Astrocyte (in vitro differentiated cells and primary cell): ENCODE data around the gene TRIML2. TPM values are rescaled to one million over a fixed set of nuclear protein-coding genes. Genes with fewer than 3 reads are reported as not detected.

Experiments used
- DNase-seq: peaks from one replicate; pipeline ENCODE4 v3.0.0-alpha.2; 2010; ENCODE audit warnings: low read depth
- FAIRE-seq: peaks from 2 replicates; lab custom pipeline; 2011; peaks lifted over from hg19 to GRCh38; lab: Jason Lieb, UNC
- H2AFZ ChIP-seq: 2 replicates; pipeline ENCODE4 v1.6.0; 2012; ENCODE audit warnings: low read depth, low read length, inconsistent platforms
- H3K27ac ChIP-seq: 2 replicates; pipeline ENCODE4 v1.5.1; 2011; ENCODE audit warnings: low read depth, low read length, inconsistent platforms
- H3K27me3 ChIP-seq: 2 replicates; pipeline ENCODE4 v1.6.0; 2011; ENCODE audit warnings: low read length, inconsistent platforms; ENCODE audit not compliant: insufficient read depth
- H3K36me3 ChIP-seq: 2 replicates; pipeline ENCODE4 v1.5.1; 2011; ENCODE audit warnings: low read length, inconsistent platforms; ENCODE audit not compliant: insufficient read depth
- H3K4me1 ChIP-seq: 2 replicates; pipeline ENCODE4 v1.5.1; 2011; ENCODE audit warnings: low read length, inconsistent platforms; ENCODE audit not compliant: insufficient read depth
- H3K4me2 ChIP-seq: 2 replicates; pipeline ENCODE4 v1.6.0; 2012; ENCODE audit warnings: low read length, inconsistent platforms
- H3K4me3 ChIP-seq: 2 replicates; pipeline ENCODE4 v1.5.1; 2011; ENCODE audit warnings: low read depth, mild to moderate bottlenecking, low read length, inconsistent platforms; ENCODE audit not compliant: insufficient read depth
- H3K79me2 ChIP-seq: 2 replicates; pipeline ENCODE4 v1.6.0; 2012; ENCODE audit warnings: mild to moderate bottlenecking, low read length, inconsistent platforms; ENCODE audit not compliant: insufficient read depth
- H3K9ac ChIP-seq: 2 replicates; pipeline ENCODE4 v1.6.0; 2012; ENCODE audit warnings: mild to moderate bottlenecking, low read length, inconsistent platforms
- H3K9me3 ChIP-seq: 2 replicates; pipeline ENCODE4 v1.5.1; 2012; ENCODE audit warnings: low read depth, mild to moderate bottlenecking, low read length, inconsistent platforms; ENCODE audit not compliant: insufficient read depth
- H4K20me1 ChIP-seq: 2 replicates; pipeline ENCODE4 v1.6.0; 2012; ENCODE audit warnings: low read length, inconsistent platforms; ENCODE audit not compliant: insufficient read depth
- H3K27ac Mint-ChIP-seq: one replicate; pipeline ENCODE4 v1.8.0; 2021; ENCODE audit warnings: mild to moderate bottlenecking, mixed read lengths; ENCODE audit not compliant: unreplicated experiment
- H3K27me3 Mint-ChIP-seq: one replicate; pipeline ENCODE4 v1.8.0; 2021; ENCODE audit warnings: low read depth, mixed read lengths; ENCODE audit not compliant: unreplicated experiment
- H3K36me3 Mint-ChIP-seq: one replicate; pipeline ENCODE4 v1.8.0; 2021; ENCODE audit warnings: low read depth, mixed read lengths; ENCODE audit not compliant: unreplicated experiment
- H3K4me1 Mint-ChIP-seq: one replicate; pipeline ENCODE4 v1.8.0; 2021; ENCODE audit warnings: low read depth, mixed read lengths; ENCODE audit not compliant: unreplicated experiment
- H3K4me3 Mint-ChIP-seq: one replicate; pipeline ENCODE4 v1.8.0; 2021; ENCODE audit warnings: mild to moderate bottlenecking, moderate library complexity, mixed read lengths; ENCODE audit not compliant: unreplicated experiment
- H3K9me3 Mint-ChIP-seq: one replicate; pipeline ENCODE4 v1.8.0; 2021; ENCODE audit warnings: mild to moderate bottlenecking, mixed read lengths; ENCODE audit not compliant: unreplicated experiment
- CTCF ChIP-seq: IDR thresholded peaks from 2 replicates; pipeline ENCODE4 v1.5.1; 2011; ENCODE audit warnings: low read depth, mild to moderate bottlenecking, inconsistent platforms, low read length, moderate library complexity; ENCODE audit not compliant: insufficient read depth
- EZH2 ChIP-seq: IDR thresholded peaks from 2 replicates; pipeline ENCODE4 v1.6.1; 2012; ENCODE audit warnings: mild to moderate bottlenecking, low read length, inconsistent platforms; ENCODE audit not compliant: insufficient read depth
- total RNA-seq: library from RNA; stranded (reverse); gene quantifications from 2 replicates; pipeline ENCODE4 v1.2.1, GENCODE V29; 2021

TRIML2 gene
- total RNA-seq, 1 donor from 2014 or later, result 55.7 TPM

DNA sequence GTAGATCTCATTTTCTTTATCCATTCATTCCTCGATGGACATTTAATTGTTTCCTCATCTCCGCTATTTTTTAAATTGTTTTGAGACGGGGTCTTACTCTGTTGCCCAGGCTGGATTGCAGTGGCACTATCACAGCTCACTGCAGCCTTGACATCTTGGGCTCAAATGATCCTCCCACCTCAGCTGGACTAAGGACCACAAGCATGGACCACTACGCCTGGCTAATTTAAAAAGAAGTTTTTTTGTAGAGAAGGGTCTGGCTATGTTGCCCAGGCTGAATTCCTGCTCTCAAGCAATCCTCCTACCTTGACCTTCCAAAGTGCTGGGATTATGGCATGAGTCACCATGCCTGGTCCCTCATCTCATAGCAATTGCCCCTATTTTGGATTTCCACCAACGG lies 22.8 kb upstream of the TRIML2 start:
- Histone ChIP-seq H3K4me3 (no peak overlapping the region), H3K79me2 (no peaks in the 10 kb centered on the region), H3K4me1 (peaks cover 5% of the 10 kb centered on the region), H4K20me1 (no peaks in the 10 kb centered on the region), H3K4me2 (no peak overlapping the region), H3K9ac (no peak overlapping the region), H3K27ac (no peak overlapping the region), H3K36me3 (no peaks in the 10 kb centered on the region), H2AFZ (no peak overlapping the region), H3K27me3 (no peaks in the 10 kb centered on the region), H3K9me3 (no peaks in the 10 kb centered on the region)
- Mint-ChIP-seq H3K27ac (no peak overlapping the region), H3K9me3 (peaks cover 2% of the 10 kb centered on the region), H3K4me1 (peaks cover 4% of the 10 kb centered on the region), H3K36me3 (no peaks in the 10 kb centered on the region), H3K27me3 (no peaks in the 10 kb centered on the region), H3K4me3 (no peak overlapping the region)
- DNase-seq (no peak), FAIRE-seq (no peak)
- TF ChIP-seq CTCF (no peak), EZH2 (no peak)

DNA sequence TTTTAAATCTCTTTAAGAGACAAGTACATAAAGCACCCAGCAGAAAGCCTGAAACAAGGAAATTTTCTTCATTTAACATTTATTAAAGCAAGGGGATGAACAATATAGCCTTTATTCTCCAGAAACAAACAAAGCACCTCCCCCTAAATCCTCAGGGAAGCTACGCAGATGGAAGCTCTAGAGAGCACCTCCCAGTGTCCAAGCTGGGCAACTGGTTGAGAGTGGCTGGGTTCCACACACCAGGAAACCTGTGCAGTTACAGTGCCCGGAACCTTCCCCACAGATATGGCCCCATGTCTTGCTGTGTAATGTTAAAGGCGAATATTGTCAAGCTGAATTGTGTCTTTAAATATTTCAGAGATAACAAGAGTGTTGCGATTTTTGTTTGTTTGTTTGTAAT lies 21.0 kb upstream of the TRIML2 start:
- no peaks in the 10 kb centered on the region for H3K27me3 ChIP-seq
- TF ChIP-seq EZH2 (no peak), CTCF (no peak)
- no peaks in the 10 kb centered on the region for H3K9me3 ChIP-seq
- H3K36me3 ChIP-seq, result no peaks in the 10 kb centered on the region
- H3K9ac ChIP-seq, result no peak overlapping the region
- H3K27ac Mint-ChIP-seq, result no peak overlapping the region
- H4K20me1 ChIP-seq, result no peaks in the 10 kb centered on the region
- peaks cover 7% of the 10 kb centered on the region for H3K4me1 ChIP-seq
- peaks cover 3% of the 10 kb centered on the region for H3K36me3 Mint-ChIP-seq
- H3K4me3 Mint-ChIP-seq, result no peak overlapping the region
- H3K27me3 Mint-ChIP-seq, result no peaks in the 10 kb centered on the region
- no peaks in the 10 kb centered on the region for H3K79me2 ChIP-seq
- H3K4me2 ChIP-seq, result no peak overlapping the region
- no peak overlapping the region for H2AFZ ChIP-seq
- H3K4me1 Mint-ChIP-seq, result peaks cover 7% of the 10 kb centered on the region
- H3K9me3 Mint-ChIP-seq, result no peaks in the 10 kb centered on the region
- no peak for DNase-seq
- no peak for FAIRE-seq
- no peak overlapping the region for H3K27ac ChIP-seq
- H3K4me3 ChIP-seq, result no peak overlapping the region

- Histone ChIP-seq H3K9ac (peak overlapping the region; percentile 44), H3K4me3 (no peak overlapping the region), H2AFZ (peak overlapping the region; percentile 35), H3K27ac (peak overlapping the region; percentile 61), H3K9me3 (no peaks in the 10 kb centered on the region), H3K36me3 (no peaks in the 10 kb centered on the region), H4K20me1 (no peaks in the 10 kb centered on the region), H3K4me1 (peaks cover 7% of the 10 kb centered on the region), H3K79me2 (no peaks in the 10 kb centered on the region), H3K4me2 (peak overlapping the region; percentile 52), H3K27me3 (no peaks in the 10 kb centered on the region)
- Mint-ChIP-seq H3K36me3 (peaks cover 3% of the 10 kb centered on the region), H3K27ac (peak overlapping the region; percentile 67), H3K4me1 (peaks cover 7% of the 10 kb centered on the region), H3K9me3 (no peaks in the 10 kb centered on the region), H3K4me3 (no peak overlapping the region), H3K27me3 (no peaks in the 10 kb centered on the region)
- peak; percentile 89 for FAIRE-seq
- DNase-seq, result peak; percentile 49
- TF ChIP-seq CTCF (no peak), EZH2 (no peak)
Observed at GRCh38 chr4:188127214-188127874, 17.9 kb upstream of the TRIML2 start.
